Measurements from ENCODE around the gene TP53. TPM values are rescaled to one million over a fixed set of nuclear protein-coding genes. Genes with fewer than 3 reads are reported as not detected.
"Not testable (repeated sequence)": the region's sequence is repeated elsewhere in the genome, so short reads cannot be mapped to it uniquely, and the experiment has no call there.

The TP53 gene
- total RNA-seq, 5 donors from 2014 or later (not counting 1 experiment from before 2014, with no cell fraction given): 65.1 to 108 (median 93.5) TPM

DNA sequence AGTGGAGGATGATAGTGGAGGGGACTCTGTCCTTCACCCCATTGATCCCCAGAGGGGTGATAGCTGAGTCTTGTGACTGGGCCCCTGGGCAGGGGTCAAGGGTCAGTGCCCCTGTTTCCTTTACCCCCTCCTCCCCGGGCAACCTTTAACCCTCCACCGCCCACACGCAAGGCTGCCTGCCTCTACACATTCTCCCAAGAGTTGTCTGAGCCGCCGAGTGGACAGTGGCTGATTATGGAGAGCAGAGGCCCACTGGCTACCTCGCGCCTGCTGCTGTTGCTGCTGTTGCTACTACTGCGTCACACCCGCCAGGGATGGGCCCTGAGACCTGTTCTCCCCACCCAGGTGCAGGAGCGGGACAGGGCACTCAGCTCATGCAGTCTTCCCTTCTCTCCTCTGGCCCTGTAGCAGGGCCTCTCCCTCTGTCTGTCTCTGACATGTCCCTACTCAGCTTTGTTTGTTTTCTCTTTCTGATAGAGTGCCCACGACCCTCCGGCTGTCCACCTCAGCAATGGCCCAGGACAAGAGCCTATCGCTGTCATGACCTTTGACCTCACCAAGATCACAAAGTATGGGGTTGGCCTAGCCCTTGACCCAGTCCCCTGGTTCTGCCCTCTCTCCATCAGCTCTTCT is 57.2 kb downstream of the TP53 start, which contains the start of gene SHBG:
Gene SHBG (plus strand): TSS at position 197 of the 633 bp plus-strand sequence. CDS start 38 bp downstream, at position 235.
- H3K27me3 ChIP-seq (replicated peaks in 1 of 2; ENCODE audit: control insufficient read depth in 2 of 2, extremely low read depth in 1 of 2, insufficient read depth in 2 of 2, low read length in 1 of 2): peaks cover 0 to 4% of the 10 kb centered on the region in 2 experiments
- ATAC-seq (replicated peaks in 1 of 4): no peak
- Mint-ChIP-seq H3K36me3 (no peaks in the 10 kb centered on the region), H3K27me3 (no peaks in the 10 kb centered on the region), H3K4me3 (peak within 1 kb of the TSS in 1 of 3 donors; percentile 31), H3K9me3 (no peaks in the 10 kb centered on the region), H3K27ac (no peak within 1 kb of the TSS), H3K4me1 (peaks cover 14 to 19% (median 18%) of the 10 kb centered on the region in 3 donors)
- H3K27ac ChIP-seq (ENCODE audit: low read length): no peak within 1 kb of the TSS
- ChIA-PET POLR2A (interaction anchor here in 1 of 2 donors (0.6 kb wide), 1 partner anchor 630 kb away, joined by 4 read pairs; no protein-coding TSS in a partner anchor), CTCF (interaction anchor here in 1 of 2 donors (1.1 kb wide), 1 partner anchor 57 kb away, joined by 4 read pairs; the partner anchor contains the start of gene TP53)
- no peak for DNase-seq
- H3K36me3 ChIP-seq (ENCODE audit: control insufficient read depth in 2 of 2, extremely low read depth in 1 of 2, insufficient read depth in 1 of 2, low read length in 1 of 2): no peaks in the 10 kb centered on the region
- H3K4me3 ChIP-seq (ENCODE audit: control insufficient read depth in 1 of 2, extremely low read depth in 1 of 2, low read length in 1 of 2): no peak within 1 kb of the TSS
- no peaks in the 10 kb centered on the region for H3K9me3 ChIP-seq
- H3K4me1 ChIP-seq (ENCODE audit: control insufficient read depth in 1 of 2, extremely low read depth in 1 of 2, insufficient read depth in 2 of 2, low read length in 2 of 2): peaks cover 5 to 20% of the 10 kb centered on the region in 2 experiments
- 95% methylated on average over 11 of the region's 13 CpGs for WGBS (ENCODE audit: insufficient coverage)

DNA sequence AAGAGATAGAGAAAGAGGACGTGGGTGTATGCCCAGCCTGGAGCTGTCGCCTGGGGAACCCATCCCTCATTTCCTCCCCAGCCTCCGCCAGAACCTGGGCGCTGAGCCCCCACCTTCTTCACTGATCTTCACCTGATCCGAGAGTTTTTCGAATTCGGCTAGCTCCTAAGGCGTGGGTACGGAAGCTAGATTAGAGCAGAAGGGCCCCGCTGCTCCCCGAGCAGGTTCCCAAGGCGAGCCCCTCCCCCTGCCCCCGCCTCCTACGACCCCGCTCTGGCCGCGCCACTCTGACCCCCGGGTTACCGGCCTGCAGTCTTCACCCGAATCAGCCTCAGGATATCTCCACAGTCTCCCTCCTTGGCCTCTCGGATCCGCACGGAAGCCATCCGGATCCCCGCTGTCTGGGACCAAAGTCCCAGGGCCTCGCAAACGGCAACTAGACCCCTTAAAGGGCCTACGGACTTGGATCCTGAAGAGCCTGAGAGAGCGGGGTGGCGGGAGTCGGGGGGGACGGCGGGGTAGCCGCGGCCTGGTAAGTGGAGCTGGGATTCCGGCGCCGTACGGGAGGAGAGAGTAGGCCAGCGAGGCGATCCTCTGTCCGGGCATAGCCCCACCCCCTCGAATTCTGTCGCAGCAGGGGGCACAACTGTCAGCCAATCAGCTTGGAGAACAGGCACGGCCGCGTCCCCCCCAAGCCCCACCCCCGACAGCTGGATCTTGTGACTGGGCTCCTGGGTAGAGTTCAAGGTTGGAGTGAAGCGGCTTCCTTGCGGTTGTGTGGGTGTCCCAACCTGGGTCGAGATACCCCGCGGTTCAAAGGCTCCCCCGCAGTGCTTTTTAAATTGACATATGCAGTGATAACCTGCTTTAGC is 59.8 kb downstream of the TP53 start, which contains the start of gene SAT2:
Gene SAT2 (minus strand): TSS at position 572 of the 872 bp plus-strand sequence. CDS start 186 bp downstream, at position 386.
- H3K27ac ChIP-seq (ENCODE audit: low read length): peak within 1 kb of the TSS; percentile 79
- H3K4me3 ChIP-seq (ENCODE audit: control insufficient read depth in 1 of 2, extremely low read depth in 1 of 2, low read length in 1 of 2): peak within 1 kb of the TSS; percentile 75 to 87
- H3K4me3 Mint-ChIP-seq: peak within 1 kb of the TSS; percentile 89 to 91 (median 91)
- H3K27me3 Mint-ChIP-seq: no peaks in the 10 kb centered on the region
- no peaks in the 10 kb centered on the region for H3K9me3 Mint-ChIP-seq
- H3K9me3 ChIP-seq: no peaks in the 10 kb centered on the region
- H3K27ac Mint-ChIP-seq: peak within 1 kb of the TSS; percentile 83 to 87
- H3K4me1 Mint-ChIP-seq: peaks cover 14 to 19% (median 18%) of the 10 kb centered on the region in 3 donors
- CTCF ChIA-PET: interaction anchor here (0.5 to 1.9 kb wide), 9 partner anchors 11 to 1374 kb away, joined by 3 to 20 read pairs (median 4); partner anchors contain the start of genes ATP1B2 (in 1 of the 2), FXR2 (in 1 of the 2), TMEM256 (in 1 of the 2) and TP53 (in 1 of the 2)
- H3K36me3 ChIP-seq (ENCODE audit: control insufficient read depth in 2 of 2, extremely low read depth in 1 of 2, insufficient read depth in 1 of 2, low read length in 1 of 2): no peaks in the 10 kb centered on the region
- POLR2A ChIA-PET: interaction anchor here (0.5 to 1.1 kb wide), 8 partner anchors 10 to 580 kb away, joined by 3 to 4 read pairs (median 3); partner anchors contain the start of genes TP53 (in 2 of the 2) and DVL2 (in 1 of the 2)
- ATAC-seq (replicated peaks in 1 of 4): peak; percentile 95 to 96 (median 96)
- DNase-seq: peak; percentile 70 to 89 (median 79)
- no peaks in the 10 kb centered on the region for H3K27me3 ChIP-seq (replicated peaks in 1 of 2; ENCODE audit: control insufficient read depth in 2 of 2, extremely low read depth in 1 of 2, insufficient read depth in 2 of 2, low read length in 1 of 2)
- peaks cover 5 to 20% of the 10 kb centered on the region in 2 experiments for H3K4me1 ChIP-seq (ENCODE audit: control insufficient read depth in 1 of 2, extremely low read depth in 1 of 2, insufficient read depth in 2 of 2, low read length in 2 of 2)
- H3K36me3 Mint-ChIP-seq: no peaks in the 10 kb centered on the region
- 1% methylated on average over 33 of the region's 54 CpGs for WGBS (ENCODE audit: insufficient coverage)

DNA sequence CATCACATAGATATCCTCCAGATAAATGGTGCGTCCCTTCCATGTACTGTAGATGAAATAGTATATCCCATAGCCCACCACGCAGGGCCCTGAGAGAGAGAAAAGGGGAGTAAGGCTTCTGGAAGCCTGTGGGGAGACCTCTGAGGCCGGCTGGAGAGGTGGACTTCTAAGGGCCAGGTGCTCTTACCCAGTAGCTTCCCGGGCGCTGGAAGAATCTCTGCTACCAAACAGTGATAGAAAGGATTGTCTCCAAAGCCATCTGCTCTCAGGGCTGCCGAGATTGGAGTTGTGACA is 60.4 kb downstream of the TP53 start:
- H3K36me3 ChIP-seq (ENCODE audit: control insufficient read depth in 2 of 2, extremely low read depth in 1 of 2, insufficient read depth in 1 of 2, low read length in 1 of 2): no peaks in the 10 kb centered on the region
- 17% methylated on average over 2 of the region's 6 CpGs for WGBS (ENCODE audit: insufficient coverage)

DNA sequence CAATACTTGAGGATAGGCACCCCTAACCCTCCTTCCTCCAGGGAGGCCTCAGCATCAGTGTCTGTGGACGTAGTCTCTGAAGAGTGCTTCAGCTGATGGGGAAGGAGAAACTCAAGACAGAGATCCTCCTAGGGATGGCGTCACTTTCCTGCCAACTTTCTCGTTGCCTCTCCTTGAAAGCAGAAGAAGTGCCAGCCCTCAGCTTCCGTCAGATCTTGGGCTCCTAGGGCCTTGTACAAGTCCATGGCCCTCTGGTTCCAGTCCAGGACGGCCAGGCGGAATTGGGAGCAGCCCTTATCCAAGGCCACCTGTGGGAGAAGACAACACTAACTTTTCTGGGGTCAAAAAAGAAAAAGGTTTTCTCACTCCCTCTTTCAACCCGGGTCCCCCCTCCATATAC is 61.0 kb downstream of the TP53 start:
- H3K9me3 Mint-ChIP-seq: no peaks in the 10 kb centered on the region
- H3K27me3 Mint-ChIP-seq: no peaks in the 10 kb centered on the region
- H3K4me1 Mint-ChIP-seq: peaks cover 14 to 18% (median 18%) of the 10 kb centered on the region in 3 donors
- Histone ChIP-seq H3K27me3 (replicated peaks in 1 of 2; ENCODE audit: control insufficient read depth in 2 of 2, extremely low read depth in 1 of 2, insufficient read depth in 2 of 2, low read length in 1 of 2) (no peaks in the 10 kb centered on the region), H3K4me1 (ENCODE audit: control insufficient read depth in 1 of 2, extremely low read depth in 1 of 2, insufficient read depth in 2 of 2, low read length in 2 of 2) (peaks cover 5 to 20% of the 10 kb centered on the region in 2 experiments), H3K4me3 (ENCODE audit: control insufficient read depth in 1 of 2, extremely low read depth in 1 of 2, low read length in 1 of 2) (no peak overlapping the region), H3K9me3 (no peaks in the 10 kb centered on the region), H3K36me3 (ENCODE audit: control insufficient read depth in 2 of 2, extremely low read depth in 1 of 2, insufficient read depth in 1 of 2, low read length in 1 of 2) (no peaks in the 10 kb centered on the region), H3K27ac (ENCODE audit: low read length) (no peak overlapping the region)
- DNase-seq (no peak), ATAC-seq (replicated peaks in 1 of 4) (no peak)
- POLR2A ChIA-PET: no interaction called here
- 89% methylated on average over 5 of the region's 7 CpGs for WGBS (ENCODE audit: insufficient coverage)
- no peaks in the 10 kb centered on the region for H3K36me3 Mint-ChIP-seq
- CTCF ChIA-PET: no interaction called here
- peak overlapping the region; percentile 89 to 91 (median 91) for H3K4me3 Mint-ChIP-seq
- H3K27ac Mint-ChIP-seq: peak overlapping the region in 1 of 2 donors; percentile 87

More for the DNA sequence above, 60.4 kb downstream of the TP53 start:
- peak overlapping the region; percentile 75 to 87 for H3K4me3 ChIP-seq (ENCODE audit: control insufficient read depth in 1 of 2, extremely low read depth in 1 of 2, low read length in 1 of 2)
- DNase-seq (no peak), ATAC-seq (replicated peaks in 1 of 4) (no peak)
- Mint-ChIP-seq H3K9me3 (no peaks in the 10 kb centered on the region), H3K27me3 (no peaks in the 10 kb centered on the region), H3K36me3 (no peaks in the 10 kb centered on the region), H3K27ac (peak overlapping the region; percentile 71 to 87), H3K4me1 (peaks cover 14 to 18% (median 18%) of the 10 kb centered on the region in 3 donors), H3K4me3 (peak overlapping the region; percentile 89 to 91 (median 91))
- CTCF ChIA-PET: interaction anchor here in 1 of 2 donors (0.5 to 1.9 kb wide), 6 partner anchors 11 to 223 kb away, joined by 3 to 20 read pairs (median 6); partner anchors contain the start of genes FXR2, TMEM256, TP53 and WRAP53
- no peaks in the 10 kb centered on the region for H3K27me3 ChIP-seq (replicated peaks in 1 of 2; ENCODE audit: control insufficient read depth in 2 of 2, extremely low read depth in 1 of 2, insufficient read depth in 2 of 2, low read length in 1 of 2)
- H3K4me1 ChIP-seq (ENCODE audit: control insufficient read depth in 1 of 2, extremely low read depth in 1 of 2, insufficient read depth in 2 of 2, low read length in 2 of 2): peaks cover 5 to 20% of the 10 kb centered on the region in 2 experiments
- no peak overlapping the region for H3K27ac ChIP-seq (ENCODE audit: low read length)
- H3K9me3 ChIP-seq: no peaks in the 10 kb centered on the region
- POLR2A ChIA-PET: interaction anchor here in 1 of 2 donors (0.6 to 1.0 kb wide), 2 partner anchors 23 to 46 kb away, joined by 3 read pairs; no protein-coding TSS in a partner anchor

DNA sequence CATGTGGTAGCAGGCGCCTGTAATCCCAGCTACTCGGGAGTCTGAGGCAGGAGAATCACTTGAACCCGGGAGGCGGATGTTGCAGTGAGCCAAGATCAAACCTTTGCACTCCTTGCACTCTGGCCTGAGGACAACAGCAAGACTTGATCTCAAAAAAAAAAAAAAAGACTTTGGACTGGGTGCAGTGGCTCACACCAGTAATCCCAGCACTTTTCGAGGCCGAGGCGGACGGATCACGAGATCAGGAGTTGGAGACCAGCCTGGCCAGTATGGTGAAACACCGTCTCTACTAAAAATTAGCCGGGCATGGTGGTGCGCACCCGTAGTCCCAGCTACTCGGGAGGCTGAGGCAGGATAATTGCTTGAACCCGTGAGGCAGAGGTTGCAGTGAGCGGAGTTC is 61.5 kb downstream of the TP53 start:
- CTCF ChIA-PET; DNase-seq; H3K27me3 ChIP-seq (replicated peaks in 1 of 2; ENCODE audit: control insufficient read depth in 2 of 2, extremely low read depth in 1 of 2, insufficient read depth in 2 of 2, low read length in 1 of 2); ATAC-seq (replicated peaks in 1 of 4); POLR2A ChIA-PET; H3K9me3 ChIP-seq; H3K27ac ChIP-seq (ENCODE audit: low read length); H3K9me3 Mint-ChIP-seq; H3K36me3 ChIP-seq (ENCODE audit: control insufficient read depth in 2 of 2, extremely low read depth in 1 of 2, insufficient read depth in 1 of 2, low read length in 1 of 2); H3K27me3 Mint-ChIP-seq; H3K4me3 ChIP-seq (ENCODE audit: control insufficient read depth in 1 of 2, extremely low read depth in 1 of 2, low read length in 1 of 2); H3K27ac Mint-ChIP-seq; H3K36me3 Mint-ChIP-seq: not testable (repeated sequence)
- H3K4me1 Mint-ChIP-seq: peaks cover 14 to 18% (median 18%) of the 10 kb centered on the region in 3 donors
- 96% methylated on average over 15 of the region's 16 CpGs for WGBS (ENCODE audit: insufficient coverage)
- peak overlapping the region in 2 of 3 donors; percentile 24 to 89 for H3K4me3 Mint-ChIP-seq
- H3K4me1 ChIP-seq (ENCODE audit: control insufficient read depth in 1 of 2, extremely low read depth in 1 of 2, insufficient read depth in 2 of 2, low read length in 2 of 2): peaks cover 5 to 20% of the 10 kb centered on the region in 2 experiments

DNA sequence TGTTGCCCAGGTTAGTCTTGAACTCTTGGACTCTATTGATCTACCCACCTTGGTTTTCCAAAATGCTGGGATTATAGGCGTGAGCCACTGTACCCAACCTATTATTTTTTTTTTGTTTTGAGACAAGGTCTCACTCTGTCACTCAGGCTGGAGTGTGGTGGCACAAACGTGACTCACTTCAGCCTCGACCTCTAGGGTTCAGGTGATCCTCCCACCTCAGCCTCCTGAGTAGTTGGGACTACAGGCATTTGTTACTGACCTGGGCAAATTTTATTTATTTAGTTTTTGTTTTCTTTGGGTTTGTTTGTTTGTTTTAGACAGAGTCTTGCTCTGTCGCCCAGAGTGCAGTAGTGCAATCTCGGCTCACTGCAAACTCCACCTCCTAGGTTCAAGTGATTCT is 63.6 kb downstream of the TP53 start:
- no CpG with 5 or more reads among the region's 5 CpGs for WGBS (ENCODE audit: insufficient coverage)
- Histone ChIP-seq H3K9me3 (no peaks in the 10 kb centered on the region), H3K36me3 (ENCODE audit: control insufficient read depth in 2 of 2, extremely low read depth in 1 of 2, insufficient read depth in 1 of 2, low read length in 1 of 2) (no peaks in the 10 kb centered on the region), H3K27me3 (replicated peaks in 1 of 2; ENCODE audit: control insufficient read depth in 2 of 2, extremely low read depth in 1 of 2, insufficient read depth in 2 of 2, low read length in 1 of 2) (no peaks in the 10 kb centered on the region), H3K27ac (ENCODE audit: low read length) (no peak overlapping the region), H3K4me3 (ENCODE audit: control insufficient read depth in 1 of 2, extremely low read depth in 1 of 2, low read length in 1 of 2) (no peak overlapping the region), H3K4me1 (ENCODE audit: control insufficient read depth in 1 of 2, extremely low read depth in 1 of 2, insufficient read depth in 2 of 2, low read length in 2 of 2) (peaks cover 5 to 20% of the 10 kb centered on the region in 2 experiments)
- no peaks in the 10 kb centered on the region for H3K36me3 Mint-ChIP-seq
- H3K4me3 Mint-ChIP-seq: no peak overlapping the region
- ATAC-seq (replicated peaks in 1 of 4) (no peak), DNase-seq (no peak)
- peaks cover 14 to 18% (median 18%) of the 10 kb centered on the region in 3 donors for H3K4me1 Mint-ChIP-seq
- H3K27me3 Mint-ChIP-seq: no peaks in the 10 kb centered on the region
- H3K27ac Mint-ChIP-seq: no peak overlapping the region
- CTCF ChIA-PET: no interaction called here
- POLR2A ChIA-PET: no interaction called here
- H3K9me3 Mint-ChIP-seq: no peaks in the 10 kb centered on the region
